ENCODE measurements around the gene LRRN2.

Gene LRRN2

DNA sequence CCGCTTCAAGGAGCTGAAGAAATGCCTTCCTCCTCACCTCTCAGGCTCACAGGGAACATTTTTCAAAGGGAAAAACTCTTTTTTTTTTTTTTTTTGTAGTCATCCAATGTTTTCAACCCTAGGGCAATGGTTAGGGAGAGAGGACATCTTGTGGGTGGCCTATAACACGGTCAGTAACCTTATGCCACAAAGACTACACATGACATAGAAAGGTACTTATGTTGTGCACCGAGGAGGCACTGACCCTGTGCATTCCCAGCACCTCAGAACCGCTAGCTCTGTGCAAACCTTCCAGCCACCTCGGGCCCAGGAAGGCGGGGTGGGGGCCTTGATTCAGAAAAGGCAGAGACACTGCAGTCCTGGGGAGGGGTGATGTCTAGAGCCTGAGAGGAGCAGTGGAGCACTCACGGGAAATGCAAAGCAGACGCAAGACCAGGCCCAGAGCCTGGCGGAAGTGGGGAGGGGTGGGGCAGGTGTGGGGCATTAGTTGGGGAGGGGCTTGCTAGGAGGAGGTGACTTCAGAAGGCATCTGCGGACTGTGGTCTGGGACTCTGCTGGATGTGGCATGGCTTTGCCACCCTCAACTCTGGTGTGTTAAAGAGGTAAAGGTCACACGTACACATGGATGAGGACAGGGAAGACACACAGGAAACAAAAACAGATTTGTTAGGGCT lies 100.7 kb downstream of the LRRN2 start:
- H3K9ac ChIP-seq (ENCODE audit: low read depth, low read length), result no peak overlapping the region
- no peak overlapping the region for H3K4me3 ChIP-seq (ENCODE audit: low read depth, low read length)
- H3K36me3 ChIP-seq (ENCODE audit: control insufficient read depth, insufficient read depth, low read length), result no peaks in the 10 kb centered on the region
- H3K9me3 ChIP-seq (ENCODE audit: control insufficient read depth, insufficient read depth, low read length), result no peaks in the 10 kb centered on the region
- no peaks in the 10 kb centered on the region for H3K4me1 ChIP-seq (ENCODE audit: control insufficient read depth, insufficient read depth, low read length)
- no peaks in the 10 kb centered on the region for H3K27me3 ChIP-seq (ENCODE audit: control insufficient read depth, insufficient read depth, low read length)

DNA sequence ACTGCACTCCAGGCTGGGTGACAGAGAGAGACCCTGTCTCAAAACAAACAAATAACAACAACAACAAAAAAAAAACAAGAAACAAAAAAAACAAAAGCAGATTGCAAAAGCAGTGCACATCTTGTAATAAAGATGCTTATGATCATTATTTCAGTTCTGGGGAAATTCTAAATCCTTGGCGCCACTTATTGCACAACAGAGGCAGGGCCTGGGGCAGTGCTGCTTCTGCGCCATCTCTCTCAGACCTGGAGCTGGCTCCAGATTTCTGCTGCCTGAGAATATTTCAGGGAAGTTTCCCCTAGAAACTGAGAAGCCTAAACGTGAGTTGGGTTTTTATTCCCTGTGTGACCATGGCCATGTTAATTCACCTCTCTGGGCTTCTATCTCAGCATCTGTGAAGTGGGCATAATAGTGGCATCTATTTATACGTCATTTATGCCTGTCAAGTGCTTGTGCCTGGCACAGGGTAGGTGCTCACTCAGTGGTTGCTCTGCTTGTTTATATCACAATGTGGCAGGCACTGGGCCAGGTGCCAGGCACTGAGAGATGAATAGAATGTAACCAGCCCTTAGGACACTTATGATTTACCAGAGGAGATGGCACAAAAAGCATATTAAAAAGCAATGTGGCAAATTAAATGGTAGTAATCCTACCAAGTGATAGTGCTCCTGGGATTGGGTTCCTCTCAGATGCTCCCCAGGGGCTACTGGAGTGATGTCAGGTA lies 101.5 kb downstream of the LRRN2 start:
- Histone ChIP-seq H3K9ac (ENCODE audit: low read depth, low read length) (no peak overlapping the region), H3K36me3 (ENCODE audit: control insufficient read depth, insufficient read depth, low read length) (no peaks in the 10 kb centered on the region), H3K27me3 (ENCODE audit: control insufficient read depth, insufficient read depth, low read length) (no peaks in the 10 kb centered on the region), H3K4me1 (ENCODE audit: control insufficient read depth, insufficient read depth, low read length) (peaks cover under 1% of the 10 kb centered on the region), H3K4me3 (ENCODE audit: low read depth, low read length) (no peak overlapping the region), H3K9me3 (ENCODE audit: control insufficient read depth, insufficient read depth, low read length) (no peaks in the 10 kb centered on the region)

DNA sequence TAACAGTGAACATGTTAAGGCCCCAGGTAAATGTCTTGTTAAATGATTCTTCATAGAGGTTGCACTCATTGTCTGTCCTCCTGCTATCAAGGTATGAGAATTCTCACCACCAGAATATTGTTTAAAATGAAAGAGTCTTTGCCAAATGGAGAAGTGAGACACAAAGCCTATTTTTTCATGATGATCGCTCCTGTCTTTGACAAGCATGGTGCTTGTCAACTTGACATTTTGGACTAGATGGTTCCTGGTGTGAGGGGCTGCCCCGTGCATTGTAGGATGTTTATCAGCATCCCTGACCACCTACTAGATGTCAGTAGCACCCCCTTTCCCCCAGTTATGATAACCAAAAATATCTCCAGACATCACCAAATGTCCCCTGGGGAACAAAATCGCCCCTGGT lies 103.8 kb downstream of the LRRN2 start:
- Histone ChIP-seq H3K4me3 (ENCODE audit: low read depth, low read length) (no peak overlapping the region), H3K9ac (ENCODE audit: low read depth, low read length) (no peak overlapping the region), H3K9me3 (ENCODE audit: control insufficient read depth, insufficient read depth, low read length) (no peaks in the 10 kb centered on the region), H3K4me1 (ENCODE audit: control insufficient read depth, insufficient read depth, low read length) (peaks cover 12% of the 10 kb centered on the region), H3K36me3 (ENCODE audit: control insufficient read depth, insufficient read depth, low read length) (no peaks in the 10 kb centered on the region), H3K27me3 (ENCODE audit: control insufficient read depth, insufficient read depth, low read length) (peaks cover 3% of the 10 kb centered on the region)

DNA sequence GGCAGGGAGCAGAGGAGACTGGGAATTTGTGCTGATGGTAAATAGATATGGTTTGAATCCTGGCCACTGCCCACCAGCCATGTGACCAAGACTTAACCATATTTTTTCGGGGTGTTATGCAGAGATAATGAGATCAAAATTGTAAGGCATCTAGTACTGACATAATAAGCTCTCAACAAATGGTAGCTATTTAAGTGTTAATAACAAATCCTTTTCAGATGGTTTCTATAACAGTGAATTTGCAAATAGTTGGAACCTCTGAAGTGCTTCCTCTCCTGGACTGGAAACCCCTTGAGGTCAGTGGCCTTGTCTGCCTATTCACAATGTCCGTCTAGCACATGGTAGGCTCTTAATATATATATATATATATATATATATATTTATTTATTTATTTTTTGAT lies 104.7 kb downstream of the LRRN2 start:
- Histone ChIP-seq H3K27me3 (ENCODE audit: control insufficient read depth, insufficient read depth, low read length) (peaks cover 3% of the 10 kb centered on the region), H3K4me3 (ENCODE audit: low read depth, low read length) (no peak overlapping the region), H3K9ac (ENCODE audit: low read depth, low read length) (no peak overlapping the region), H3K36me3 (ENCODE audit: control insufficient read depth, insufficient read depth, low read length) (no peaks in the 10 kb centered on the region), H3K4me1 (ENCODE audit: control insufficient read depth, insufficient read depth, low read length) (peaks cover 21% of the 10 kb centered on the region), H3K9me3 (ENCODE audit: control insufficient read depth, insufficient read depth, low read length) (no peaks in the 10 kb centered on the region)

DNA sequence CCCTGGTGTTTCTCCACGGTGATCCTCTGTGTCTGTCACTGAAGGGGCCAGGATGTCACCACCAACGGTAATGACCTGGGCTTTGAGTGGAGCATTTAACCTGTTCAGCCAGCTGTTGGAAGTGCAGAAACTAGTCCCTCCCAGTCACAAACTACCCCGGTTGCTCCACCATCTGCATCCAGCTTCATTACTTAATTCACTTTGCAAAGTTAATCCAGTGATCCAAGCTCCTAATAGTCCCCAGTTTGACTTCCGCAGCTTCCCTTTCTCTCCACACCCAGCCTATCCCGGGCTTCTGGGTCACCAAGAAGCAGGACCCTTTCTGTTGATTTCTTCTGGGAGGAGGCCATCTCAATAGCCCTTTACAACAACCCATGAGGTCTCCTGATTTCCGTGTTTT lies 105.9 kb downstream of the LRRN2 start:
- H3K9ac ChIP-seq (ENCODE audit: low read depth, low read length), result no peak overlapping the region
- H3K4me3 ChIP-seq (ENCODE audit: low read depth, low read length), result no peak overlapping the region
- H3K4me1 ChIP-seq (ENCODE audit: control insufficient read depth, insufficient read depth, low read length), result peaks cover 32% of the 10 kb centered on the region

DNA sequence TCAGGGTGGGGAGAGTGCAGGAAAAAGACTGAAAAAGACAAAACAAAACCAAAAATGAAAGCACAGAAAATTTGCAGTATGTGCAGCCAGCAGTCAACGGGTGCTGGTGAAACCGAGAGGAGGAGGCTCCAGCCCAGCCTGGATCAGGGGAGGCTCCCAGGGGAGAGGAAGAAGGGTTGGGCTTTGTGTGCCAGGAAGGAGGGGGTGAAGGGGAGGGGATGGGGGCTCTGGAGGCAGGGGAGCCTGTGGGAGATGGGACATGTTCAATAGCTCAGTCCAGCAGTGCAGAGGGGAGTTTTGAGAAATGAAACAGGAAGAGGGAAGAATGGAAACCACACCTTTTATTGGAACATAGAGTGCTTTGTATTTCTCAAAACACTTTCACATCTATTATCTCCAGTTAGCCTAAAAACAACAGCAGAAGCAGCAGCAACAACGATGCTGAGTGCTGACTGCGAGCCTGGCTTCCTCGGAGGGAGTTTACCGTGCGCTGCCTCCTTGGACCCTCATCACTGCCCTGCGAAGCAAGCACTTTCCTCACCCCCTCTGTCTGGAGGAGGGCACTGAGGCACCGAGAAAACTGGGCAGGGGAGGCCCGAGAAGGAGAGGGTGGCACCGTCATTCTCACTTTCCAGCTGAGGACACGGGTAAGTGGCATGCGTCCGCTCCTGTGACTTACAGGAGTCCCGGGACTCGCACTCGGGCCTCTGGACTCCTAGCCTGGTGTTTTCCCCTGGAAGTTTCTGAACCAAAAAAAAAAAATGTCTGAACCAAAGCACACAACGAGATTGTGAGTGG lies 106.5 kb downstream of the LRRN2 start:
- peaks cover 38% of the 10 kb centered on the region for H3K4me1 ChIP-seq (ENCODE audit: control insufficient read depth, insufficient read depth, low read length)
- H3K36me3 ChIP-seq (ENCODE audit: control insufficient read depth, insufficient read depth, low read length), result no peaks in the 10 kb centered on the region
- H3K4me3 ChIP-seq (ENCODE audit: low read depth, low read length), result peak overlapping the region; percentile 5
- peaks cover 6% of the 10 kb centered on the region for H3K27me3 ChIP-seq (ENCODE audit: control insufficient read depth, insufficient read depth, low read length)
- no peaks in the 10 kb centered on the region for H3K9me3 ChIP-seq (ENCODE audit: control insufficient read depth, insufficient read depth, low read length)
- no peak overlapping the region for H3K9ac ChIP-seq (ENCODE audit: low read depth, low read length)

More for the DNA sequence above, 105.9 kb downstream of the LRRN2 start:
- Histone ChIP-seq H3K9me3 (ENCODE audit: control insufficient read depth, insufficient read depth, low read length) (no peaks in the 10 kb centered on the region), H3K27me3 (ENCODE audit: control insufficient read depth, insufficient read depth, low read length) (peaks cover 6% of the 10 kb centered on the region), H3K36me3 (ENCODE audit: control insufficient read depth, insufficient read depth, low read length) (no peaks in the 10 kb centered on the region)

DNA sequence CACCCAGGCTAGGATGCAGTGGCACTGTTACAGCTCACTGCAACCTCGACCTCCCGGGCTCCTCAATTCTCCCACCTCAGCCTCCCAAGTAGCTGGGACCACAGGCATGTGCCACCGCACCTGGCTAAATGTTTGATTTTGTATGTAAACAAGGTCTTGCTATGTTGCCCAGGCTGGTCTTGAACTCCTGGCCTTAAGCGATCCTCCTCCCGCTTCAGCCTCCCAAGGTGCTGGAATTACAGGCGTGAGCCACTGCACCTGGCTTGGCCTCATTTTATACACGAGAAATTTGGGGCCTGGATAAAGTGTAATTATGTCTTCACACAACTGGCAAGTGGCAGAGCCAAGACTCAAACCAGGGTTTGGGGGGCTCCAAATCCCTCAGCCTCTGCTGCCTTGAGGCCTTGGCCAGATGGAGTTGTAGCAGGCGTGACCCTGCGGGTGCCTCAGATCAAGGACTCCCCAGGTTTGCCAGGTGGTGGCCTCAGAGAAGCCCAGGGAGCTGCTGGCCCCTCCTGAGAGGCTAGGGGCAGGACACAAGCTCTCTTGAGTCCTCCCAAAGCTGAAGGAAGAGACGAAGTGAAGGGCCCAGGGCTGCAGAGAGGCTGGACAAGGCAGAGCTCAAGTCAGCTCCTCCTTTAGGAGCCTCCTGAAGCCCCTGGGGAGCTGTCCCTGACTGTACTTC lies 107.6 kb downstream of the LRRN2 start:
- no peak overlapping the region for H3K4me3 ChIP-seq (ENCODE audit: low read depth, low read length)
- no peak overlapping the region for H3K9ac ChIP-seq (ENCODE audit: low read depth, low read length)
- H3K4me1 ChIP-seq (ENCODE audit: control insufficient read depth, insufficient read depth, low read length), result peaks cover 48% of the 10 kb centered on the region
- H3K36me3 ChIP-seq (ENCODE audit: control insufficient read depth, insufficient read depth, low read length), result no peaks in the 10 kb centered on the region
- no peaks in the 10 kb centered on the region for H3K9me3 ChIP-seq (ENCODE audit: control insufficient read depth, insufficient read depth, low read length)
- peaks cover 6% of the 10 kb centered on the region for H3K27me3 ChIP-seq (ENCODE audit: control insufficient read depth, insufficient read depth, low read length)

DNA sequence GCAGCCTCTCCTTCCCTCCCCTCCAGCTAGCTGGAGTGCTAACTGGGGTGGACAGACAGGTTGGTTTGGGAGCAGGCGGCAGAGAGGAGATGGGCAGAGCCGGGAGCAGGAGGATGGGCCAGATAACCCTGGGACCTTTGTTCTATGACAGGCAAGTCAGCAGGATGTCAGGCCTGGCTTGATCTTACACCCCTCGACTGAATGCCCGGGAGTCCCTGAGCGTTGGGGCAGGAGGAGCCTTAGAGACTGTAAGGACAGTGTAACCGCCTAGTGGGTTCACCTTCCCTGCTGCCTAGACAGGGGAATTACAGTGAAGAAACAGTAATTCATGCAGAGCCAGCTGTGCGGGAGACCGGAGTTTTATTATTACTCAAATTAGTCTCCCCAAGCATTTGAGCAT lies 109.1 kb downstream of the LRRN2 start:
- H3K9ac ChIP-seq (ENCODE audit: low read depth, low read length), result no peak overlapping the region

DNA sequence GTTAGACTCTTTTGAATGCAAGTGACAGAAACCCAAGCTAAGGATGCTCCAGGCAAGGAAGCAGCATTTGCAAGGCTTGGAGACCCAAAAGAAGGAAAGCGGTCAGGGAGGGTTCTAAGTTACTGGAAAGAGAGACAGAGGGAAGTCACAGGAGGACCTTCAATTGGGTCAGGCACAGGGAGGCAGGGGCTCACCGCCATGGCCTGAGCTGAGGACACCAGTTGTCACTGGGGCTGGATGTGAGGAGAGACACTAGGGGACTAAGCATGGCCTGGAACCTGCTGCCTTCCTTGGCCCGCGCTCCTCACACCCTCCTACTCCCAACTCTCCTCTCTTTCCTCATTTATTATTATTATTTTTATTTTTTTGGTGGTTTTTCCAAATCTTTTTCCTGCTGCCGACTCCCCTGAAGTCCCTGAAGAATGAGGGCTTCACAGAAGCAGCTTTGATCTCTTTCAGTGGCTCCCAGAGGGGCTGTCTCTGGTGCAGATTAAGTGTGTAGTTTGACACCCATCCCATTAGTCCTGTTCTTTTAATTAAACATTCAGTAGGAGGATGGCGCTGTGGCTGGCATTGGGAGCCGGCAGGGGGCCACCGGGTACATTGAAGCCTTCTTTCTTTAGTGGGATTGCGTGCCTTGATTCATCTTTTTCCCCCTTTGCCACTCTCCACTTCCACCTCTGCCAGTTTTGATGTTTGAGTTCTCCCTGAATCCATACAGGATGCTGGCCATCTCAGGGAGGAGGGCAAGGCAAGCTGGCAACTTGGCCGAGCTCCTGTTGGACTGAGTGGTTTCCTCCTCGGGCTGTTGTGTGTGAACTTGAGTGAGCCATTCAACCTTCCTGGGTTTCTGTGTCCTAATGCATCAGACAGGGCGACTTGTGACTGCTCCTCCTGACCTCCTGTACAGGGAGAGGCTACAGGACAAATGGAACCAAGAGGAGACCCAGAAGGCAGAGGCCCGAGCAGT lies 110.0 kb downstream of the LRRN2 start:
- H3K9me3 ChIP-seq (ENCODE audit: control insufficient read depth, insufficient read depth, low read length), result no peaks in the 10 kb centered on the region
- no peak overlapping the region for H3K9ac ChIP-seq (ENCODE audit: low read depth, low read length)
- peak overlapping the region; percentile 6 for H3K4me3 ChIP-seq (ENCODE audit: low read depth, low read length)
- H3K27me3 ChIP-seq (ENCODE audit: control insufficient read depth, insufficient read depth, low read length), result peaks cover 6% of the 10 kb centered on the region
- H3K36me3 ChIP-seq (ENCODE audit: control insufficient read depth, insufficient read depth, low read length), result no peaks in the 10 kb centered on the region
- H3K4me1 ChIP-seq (ENCODE audit: control insufficient read depth, insufficient read depth, low read length), result peaks cover 55% of the 10 kb centered on the region

More for the DNA sequence above, 109.1 kb downstream of the LRRN2 start:
- H3K9me3 ChIP-seq (ENCODE audit: control insufficient read depth, insufficient read depth, low read length), result no peaks in the 10 kb centered on the region
- H3K4me1 ChIP-seq (ENCODE audit: control insufficient read depth, insufficient read depth, low read length), result peaks cover 53% of the 10 kb centered on the region
- H3K27me3 ChIP-seq (ENCODE audit: control insufficient read depth, insufficient read depth, low read length), result peaks cover 6% of the 10 kb centered on the region
- H3K36me3 ChIP-seq (ENCODE audit: control insufficient read depth, insufficient read depth, low read length), result no peaks in the 10 kb centered on the region
- peak overlapping the region; percentile 6 for H3K4me3 ChIP-seq (ENCODE audit: low read depth, low read length)

DNA sequence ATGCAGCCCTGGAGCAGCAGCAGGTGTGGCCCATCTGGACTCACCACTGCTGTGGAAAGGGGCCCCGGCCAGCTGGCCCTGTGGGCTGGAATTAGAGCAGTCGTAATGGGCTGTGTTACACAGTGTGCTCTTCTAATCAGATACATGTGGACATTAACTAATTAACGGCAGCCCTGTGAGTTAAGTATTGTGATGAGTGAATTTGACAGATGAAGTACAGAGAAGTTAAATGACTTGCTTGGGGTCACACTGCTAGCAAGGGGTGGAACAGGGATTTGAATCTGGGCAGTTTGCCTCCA lies 110.7 kb downstream of the LRRN2 start:
- no peaks in the 10 kb centered on the region for H3K9me3 ChIP-seq (ENCODE audit: control insufficient read depth, insufficient read depth, low read length)
- H3K9ac ChIP-seq (ENCODE audit: low read depth, low read length), result no peak overlapping the region
- H3K27me3 ChIP-seq (ENCODE audit: control insufficient read depth, insufficient read depth, low read length), result peaks cover 6% of the 10 kb centered on the region
- no peaks in the 10 kb centered on the region for H3K36me3 ChIP-seq (ENCODE audit: control insufficient read depth, insufficient read depth, low read length)
- no peak overlapping the region for H3K4me3 ChIP-seq (ENCODE audit: low read depth, low read length)
- H3K4me1 ChIP-seq (ENCODE audit: control insufficient read depth, insufficient read depth, low read length), result peaks cover 55% of the 10 kb centered on the region

Data from iPS-15b (cell line).